Measurements from ENCODE around the gene CEP131. TPM values are rescaled to one million over a fixed set of nuclear protein-coding genes. Genes with fewer than 3 reads are reported as not detected.

CEP131 gene
- total and polyA plus RNA-seq, 2 of the 8 experiments (the other 6 are each of a cell fraction or from before 2014, with no cell fraction given) = 5.9 to 23.2 TPM

- no peak overlapping the region for H2BK120ac ChIP-seq (replicated peaks; ENCODE audit: low read depth, low read length)
- no peak overlapping the region for H3K4me3 ChIP-seq (ENCODE audit: extremely low read depth in 1 of 4, insufficient read depth in 2 of 4, low read depth in 3 of 4, low read length in 4 of 4)
- no peak overlapping the region for H3K23ac ChIP-seq (ENCODE audit: insufficient read length)
- H2BK15ac ChIP-seq (ENCODE audit: low read length) = no peak overlapping the region
- ChIA-PET CTCF (ENCODE audit: partially characterized antibody) (interaction anchor here (1.0 kb wide), 1 partner anchor 31 kb away, joined by 3 read pairs; no protein-coding TSS in a partner anchor), POLR2A (ENCODE audit: partially characterized antibody) (no interaction called here)
- H3K4me2 ChIP-seq (ENCODE audit: insufficient read depth in 1 of 2, low read depth in 2 of 2, low read length in 2 of 2) = no peak overlapping the region
- H3K23me2 ChIP-seq (ENCODE audit: low read depth, low read length) = peaks cover 6% of the 10 kb centered on the region
- DNase-seq (ENCODE audit: low read depth in 1 of 2, low spot score in 2 of 2) (no peak), FAIRE-seq (no peak)
- H4K8ac ChIP-seq (ENCODE audit: extremely low read depth, insufficient read depth, low read length) = no peak overlapping the region
- no peak overlapping the region for H3K14ac ChIP-seq (ENCODE audit: insufficient read length)
- H3K36me3 ChIP-seq (ENCODE audit: control insufficient read depth in 2 of 4, insufficient read depth in 4 of 4, low read length in 3 of 4) = no peaks in the 10 kb centered on the region; a peak in 1 of 8 replicates
- no peak overlapping the region for H3K18ac ChIP-seq (ENCODE audit: extremely low read depth, low read length)
- no peaks in the 10 kb centered on the region for H3K4me1 ChIP-seq (replicated peaks in 1 of 4; ENCODE audit: control insufficient read depth in 3 of 4, insufficient read depth in 4 of 4, low read length in 3 of 4)
- WGBS, 2 experiments (ENCODE audit: extremely low coverage in 1 of 2, insufficient coverage in 1 of 2, insufficient read length in 1 of 2, insufficient replicate concordance in 2 of 2, low coverage in 1 of 2, low lambda C conversion rate in 2 of 2, missing lambda C conversion rate in 1 of 2) = 83% methylated on average over 1 of the region's 1 CpG; no CpG with 5 or more reads in 1 of the 2 experiments
- no peaks in the 10 kb centered on the region; the same call in 1 of the 2 replicates for H3K79me1 ChIP-seq (ENCODE audit: low read depth, low read length)
- no peaks in the 10 kb centered on the region; a peak in 1 of 7 replicates for H3K27me3 ChIP-seq (replicated peaks in 1 of 4; ENCODE audit: control insufficient read depth in 3 of 4, extremely low read depth in 1 of 4, insufficient read depth in 3 of 4, low read length in 3 of 4)
- no peak overlapping the region for H3K4ac ChIP-seq (replicated peaks; ENCODE audit: insufficient read length, low read depth, low read length)
- H2BK5ac ChIP-seq (ENCODE audit: low read depth, low read length) = no peak overlapping the region
- no peak overlapping the region for H3K56ac ChIP-seq (replicated peaks; ENCODE audit: insufficient read length, low read depth, low read length)
- no peak overlapping the region for H3K27ac ChIP-seq (ENCODE audit: low read depth, low read length)
- no peak overlapping the region for H2BK12ac ChIP-seq (ENCODE audit: low read depth, low read length)
- H3K9me3 ChIP-seq (ENCODE audit: insufficient read depth in 2 of 2, low read depth in 1 of 2, low read length in 1 of 2) = no peaks in the 10 kb centered on the region
- peaks cover 0 to 8% of the 10 kb centered on the region in 2 experiments for H4K20me1 ChIP-seq (replicated peaks in 1 of 2; ENCODE audit: control insufficient read depth in 1 of 2, insufficient read depth in 2 of 2, low read length in 2 of 2)
- H4K5ac ChIP-seq (ENCODE audit: insufficient read length, low read depth, low read length) = no peak overlapping the region
- H2AFZ ChIP-seq (ENCODE audit: low read length) = no peak overlapping the region
- H3K79me2 ChIP-seq (ENCODE audit: control insufficient read depth in 1 of 2, insufficient read depth in 2 of 2, low read length in 2 of 2) = peaks cover 0 to 4% of the 10 kb centered on the region in 2 experiments; a peak in 2 of 4 replicates
- H3K9ac ChIP-seq (replicated peaks in 1 of 4; ENCODE audit: extremely low read depth in 1 of 4, low read depth in 3 of 4, low read length in 3 of 4) = no peak overlapping the region
- no peak overlapping the region for H4K91ac ChIP-seq (replicated peaks; ENCODE audit: insufficient read length, low read length)
- H2BK20ac ChIP-seq (ENCODE audit: low read length) = no peak overlapping the region
- no peak overlapping the region for H2AK5ac ChIP-seq (ENCODE audit: low read depth, low read length)
- no peak for TF ChIP-seq EP300 (IDR thresholded peaks at IDR 0.05; ENCODE audit: borderline replicate concordance in 1 of 2, low read depth in 2 of 2, low read length in 2 of 2)
- no peak for TF ChIP-seq CHD2 (IDR thresholded peaks at IDR 0.05; ENCODE audit: low read length)
- TF ChIP-seq CBX8 (IDR thresholded peaks at IDR 0.05; ENCODE audit: borderline replicate concordance, low read depth, low read length) = no peak
- no peak for TF ChIP-seq BCL11A (IDR thresholded peaks at IDR 0.05; ENCODE audit: low read depth in 2 of 2, low read length in 2 of 2)
- no peak for TF ChIP-seq SIN3A (conservative IDR thresholded peaks at IDR 0.05 in 1 of 2, IDR thresholded peaks at IDR 0.05 in 1 of 2; ENCODE audit: low read depth in 1 of 2, low read length in 2 of 2)
- no peak for TF ChIP-seq NANOG (IDR thresholded peaks at IDR 0.05; ENCODE audit: insufficient read depth, low read depth, low read length, poor library complexity, severe bottlenecking)
- no peak for TF ChIP-seq ATF2 (IDR thresholded peaks at IDR 0.05; ENCODE audit: low read length)
- TF ChIP-seq, protein P1, sequence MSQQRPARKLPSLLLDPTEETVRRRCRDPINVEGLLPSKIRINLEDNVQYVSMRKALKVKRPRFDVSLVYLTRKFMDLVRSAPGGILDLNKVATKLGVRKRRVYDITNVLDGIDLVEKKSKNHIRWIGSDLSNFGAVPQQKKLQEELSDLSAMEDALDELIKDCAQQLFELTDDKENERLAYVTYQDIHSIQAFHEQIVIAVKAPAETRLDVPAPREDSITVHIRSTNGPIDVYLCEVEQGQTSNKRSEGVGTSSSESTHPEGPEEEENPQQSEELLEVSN (IDR thresholded peaks at IDR 0.05) = no peak
- TF ChIP-seq EGR1 (IDR thresholded peaks at IDR 0.05; ENCODE audit: borderline replicate concordance, low read depth, low read length) = no peak
- no peak for TF ChIP-seq CTBP2 (IDR thresholded peaks at IDR 0.05; ENCODE audit: borderline replicate concordance, insufficient read depth, insufficient read length, low read length)
- no peak for TF ChIP-seq SP2 (IDR thresholded peaks at IDR 0.05; ENCODE audit: low read length)
These were observed 49.0 kb downstream of the CEP131 start for GRCh38 chr17:81173762-81174155.

All from H1 (cell line).